SK-N-SH (cell line): ENCODE data around the gene NTHL1. TPM values are rescaled to one million over a fixed set of nuclear protein-coding genes. Genes with fewer than 3 reads are reported as not detected.

ENCODE experiments used
- CTCF ChIA-PET: fragments of 300-600, 350-600 bp; formaldehyde crosslinking; extraction: SDS; loops from one replicate; lab custom pipeline; 2021; lab: Yijun Ruan, JAX
- POLR2A ChIA-PET: fragments of 350-600 bp; sonication (Branson Sonifier 250); formaldehyde crosslinking; extraction: SDS; loops from one replicate; lab custom pipeline; 2020; ENCODE audit warnings: antibody characterized with exemption, inconsistent platforms; lab: Yijun Ruan, JAX
- DNase-seq: peaks from one replicate; pipeline ENCODE4 v3.0.0; 2012
- H2AFZ ChIP-seq: fragments of 200-600 bp; sonication (generic); 2 replicates; pipeline ENCODE4 v1.8.1; 2016; ENCODE audit warnings: antibody characterized with exemption, mild to moderate bottlenecking, low read depth
- H3F3A ChIP-seq: fragments of 200-600 bp; sonication (generic); replicated peaks from 2 replicates; pipeline ENCODE3; 2016; ENCODE audit warnings: antibody characterized with exemption, mild to moderate bottlenecking; ENCODE audit not compliant: insufficient read depth
- H3K27ac ChIP-seq, 2 experiments: fragments of 200-500 bp in 1 of 2; fragments of 200-600 bp in 1 of 2; sonication (Bioruptor generic) in 1 of 2; sonication (generic), shearing (Covaris generic) in 1 of 2; 2 replicates each; pipeline versions ENCODE4 v1.5.1 to v1.6.1; 2014 to 2016; ENCODE audit warnings: low read depth in 2 of 2, inconsistent platforms in 1 of 2, low read length in 1 of 2, mild to moderate bottlenecking in 1 of 2, mixed read lengths in 1 of 2
- H3K27me3 ChIP-seq: fragments of 200-600 bp; sonication (generic), shearing (Covaris generic); 2 replicates; pipeline ENCODE4 v1.6.1; 2016; ENCODE audit warnings: mixed run types; ENCODE audit not compliant: insufficient read depth
- H3K36me3 ChIP-seq, 2 experiments: fragments of 200-500 bp in 1 of 2; fragments of 200-600 bp in 1 of 2; sonication (Bioruptor generic) in 1 of 2; sonication (generic) in 1 of 2; replicated peaks in 1 of 2; 2 replicates each; pipeline versions ENCODE3 to v1.5.1; 2014 to 2016; ENCODE audit warnings: low read length in 1 of 2, mild to moderate bottlenecking in 1 of 2; ENCODE audit not compliant: insufficient read depth in 2 of 2, control insufficient read depth in 1 of 2
- H3K4me1 ChIP-seq, 2 experiments: fragments of 200-500 bp in 1 of 2; fragments of 200-600 bp in 1 of 2; sonication (Bioruptor generic) in 1 of 2; sonication (generic), shearing (Covaris generic) in 1 of 2; 2 replicates each; pipeline versions ENCODE4 v1.5.1 to v1.6.1; 2014 to 2016; ENCODE audit warnings: low read depth in 1 of 2, low read length in 1 of 2, mixed run types in 1 of 2; ENCODE audit not compliant: insufficient read depth in 2 of 2, control insufficient read depth in 1 of 2
- H3K4me2 ChIP-seq: fragments of 200-600 bp; sonication (generic), shearing (Covaris generic); 2 replicates; pipeline ENCODE4 v1.6.1; 2017; ENCODE audit warnings: mixed run types
- H3K4me3 ChIP-seq, 2 experiments: fragments of 200-500 bp in 1 of 2; fragments of 200-600 bp in 1 of 2; sonication (Bioruptor generic) in 1 of 2; sonication (generic), shearing (Covaris generic) in 1 of 2; 2 replicates each; pipeline versions ENCODE4 v1.5.1 to v1.8.1; 2014 to 2016; ENCODE audit warnings: low read depth in 2 of 2, inconsistent platforms in 1 of 2, low read length in 1 of 2, mild to moderate bottlenecking in 1 of 2, mixed read lengths in 1 of 2, moderate library complexity in 1 of 2
- H3K79me2 ChIP-seq: fragments of 200-600 bp; sonication (generic); 2 replicates; pipeline ENCODE4 v1.8.1; 2017; ENCODE audit warnings: mild to moderate bottlenecking; ENCODE audit not compliant: insufficient read depth
- H3K9ac ChIP-seq: fragments of 200-600 bp; sonication (generic); 2 replicates; pipeline ENCODE4 v1.6.1; 2017; ENCODE audit warnings: mixed run types
- H3K9me2 ChIP-seq: fragments of 200-600 bp; sonication (generic); 2 replicates; pipeline ENCODE4 v1.6.1; 2017; ENCODE audit warnings: mixed run types
- H3K9me3 ChIP-seq: fragments of 200-600 bp; sonication (generic); 2 replicates; pipeline ENCODE4 v1.6.1; 2017; ENCODE audit warnings: mixed run types, mild to moderate bottlenecking, moderate library complexity
- H4K20me1 ChIP-seq: fragments of 200-600 bp; sonication (generic); 2 replicates; pipeline ENCODE4 v1.6.1; 2017; ENCODE audit warnings: mild to moderate bottlenecking, mixed run types; ENCODE audit not compliant: insufficient read depth
- CHD2 ChIP-seq: fragments of 150-350 bp; IDR thresholded peaks from 2 replicates; pipeline ENCODE4 v1.6.1; 2018; ENCODE audit warnings: low read length; ENCODE audit not compliant: partially characterized antibody
- ELF1 ChIP-seq: IDR thresholded peaks from 2 replicates; pipeline ENCODE4 v1.4.0; 2012
- EP300 ChIP-seq, 2 experiments: IDR thresholded peaks; 2 replicates each; pipeline versions ENCODE4 v1.4.0 to v1.6.1; 2012; ENCODE audit warnings: borderline replicate concordance in 1 of 2, low read depth in 1 of 2, low read length in 1 of 2
- FOSL2 ChIP-seq: IDR thresholded peaks from 2 replicates; pipeline ENCODE4 v1.4.0; 2012; ENCODE audit warnings: low read depth, mild to moderate bottlenecking, moderate library complexity, borderline replicate concordance
- FOXM1 ChIP-seq: IDR thresholded peaks from 2 replicates; pipeline ENCODE4 v1.4.0; 2012; ENCODE audit warnings: low read depth, mild to moderate bottlenecking
- MEF2A ChIP-seq: IDR thresholded peaks from 2 replicates; pipeline ENCODE4 v1.4.0; 2012; ENCODE audit warnings: low read depth, borderline replicate concordance
- NRF1 ChIP-seq: IDR thresholded peaks from 2 replicates; pipeline ENCODE4 v1.6.1; 2012; ENCODE audit warnings: low read depth, mild to moderate bottlenecking, low read length
- RAD21 ChIP-seq: IDR thresholded peaks from 2 replicates; pipeline ENCODE4 v1.6.1; 2012; ENCODE audit warnings: mild to moderate bottlenecking, low read length
- RFX5 ChIP-seq: IDR thresholded peaks from 2 replicates; pipeline ENCODE4 v1.6.1; 2012; ENCODE audit warnings: mild to moderate bottlenecking, improper control_type of control experiment, low read length
- RXRA ChIP-seq: IDR thresholded peaks from 2 replicates; pipeline ENCODE4 v1.4.0; 2012; ENCODE audit warnings: low read depth, mild to moderate bottlenecking, borderline replicate concordance
- SIN3A ChIP-seq: IDR thresholded peaks from 2 replicates; pipeline ENCODE4 v1.6.1; 2012; ENCODE audit warnings: low read depth, mild to moderate bottlenecking, low read length, moderate library complexity, borderline replicate concordance
- SMC3 ChIP-seq: IDR thresholded peaks from 2 replicates; pipeline ENCODE4 v1.6.1; 2012; ENCODE audit warnings: low read depth, low read length, improper control_type of control experiment
- TAF1 ChIP-seq: IDR thresholded peaks from 2 replicates; pipeline ENCODE4 v1.6.1; 2012; ENCODE audit warnings: low read depth, mild to moderate bottlenecking, low read length, moderate library complexity, borderline replicate concordance
- YY1 ChIP-seq: IDR thresholded peaks from 2 replicates; pipeline ENCODE4 v1.4.0; 2012; ENCODE audit warnings: low read depth, mild to moderate bottlenecking
- WGBS: methylation state at CpG from one replicate; pipeline ENCODE4 v1.1.6; 2017; ENCODE audit warnings: low lambda C conversion rate; 5-methylcytosine and 5-hydroxymethylcytosine counted together
- polyA plus RNA-seq, 3 experiments: library from polyadenylated mRNA; depleted of rRNA; stranded (reverse); fragments of >200 nt; gene quantifications; 2 replicates each; pipeline ENCODE4 v1.2.3, GENCODE V29; 2012
- TF ChIP-seq, protein P1 (sequence below): IDR thresholded peaks from 2 replicates; pipeline ENCODE4 v1.4.0; 2012; ENCODE audit warnings: low read depth, borderline replicate concordance
- TF ChIP-seq, protein P2 (sequence below): IDR thresholded peaks from 2 replicates; pipeline ENCODE4 v1.4.0; 2012; ENCODE audit warnings: low read depth
- TF ChIP-seq, protein P3 (sequence below): IDR thresholded peaks from 2 replicates; pipeline ENCODE4 v1.6.1; 2012; ENCODE audit warnings: mild to moderate bottlenecking, low read depth, low read length, moderate library complexity
- TF ChIP-seq, protein P4 (sequence below): fragments of 150-350 bp; IDR thresholded peaks from 2 replicates; pipeline ENCODE4 v1.6.1; 2017; ENCODE audit warnings: antibody characterized with exemption, low read length, low read depth, borderline replicate concordance

The NTHL1 gene
- polyA plus RNA-seq, 1 of the 3 experiments (the other 2 are of a cell fraction), result 77.3 TPM

DNA sequence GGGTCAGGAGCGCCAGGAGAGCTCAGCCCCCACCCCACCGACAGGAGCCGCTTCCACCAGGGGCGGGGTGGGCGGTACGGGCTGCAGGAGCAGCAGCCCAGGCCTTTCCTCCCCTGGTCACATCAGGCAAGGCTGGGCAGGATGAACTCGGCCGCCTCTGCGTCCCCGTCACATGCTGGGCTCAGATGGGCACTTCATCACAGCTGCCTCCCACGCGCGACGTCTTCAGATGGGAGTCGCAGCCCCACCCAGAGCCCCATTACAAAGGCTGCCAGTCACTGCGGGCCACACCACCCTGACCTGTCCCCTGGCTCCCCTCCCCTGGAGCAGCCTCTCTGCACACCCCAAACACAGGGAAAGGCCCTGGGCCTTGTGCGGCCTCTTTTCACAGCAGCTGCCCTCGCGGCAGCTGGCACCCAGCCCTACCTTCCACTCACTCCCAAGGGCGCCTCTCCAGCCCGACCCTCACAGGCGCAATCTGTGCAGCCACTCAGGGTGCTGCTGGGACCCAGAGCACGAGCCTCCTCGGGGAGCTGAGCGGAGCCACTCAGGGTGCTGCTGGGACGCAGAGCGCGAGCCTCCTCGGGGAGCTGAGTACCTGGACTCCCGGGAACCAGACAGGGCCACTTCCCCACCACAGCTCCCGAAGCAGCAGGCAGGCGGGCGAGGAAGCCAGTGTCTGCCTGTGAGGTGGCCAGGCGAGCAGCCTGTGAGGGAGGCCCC lies 42.7 kb downstream of the NTHL1 start:
- Histone ChIP-seq H3K4me2 (no peak overlapping the region; the same call in 1 of the 2 replicates), H3K9ac (no peak overlapping the region), H3K27me3 (no peaks in the 10 kb centered on the region), H3K4me1 (peaks cover 24 to 54% of the 10 kb centered on the region in 2 experiments; a peak in 3 of 4 replicates), H3K9me3 (no peaks in the 10 kb centered on the region), H4K20me1 (peaks cover 73% of the 10 kb centered on the region), H2AFZ (no peak overlapping the region), H3K36me3 (peaks cover 3 to 40% of the 10 kb centered on the region in 2 experiments), H3F3A (peaks cover 9% of the 10 kb centered on the region), H3K79me2 (peaks cover 78% of the 10 kb centered on the region), H3K9me2 (no peaks in the 10 kb centered on the region), H3K27ac (peak overlapping the region in 1 of 2 experiments; percentile 48; a peak in 1 of 4 replicates), H3K4me3 (no peak overlapping the region)
- ChIA-PET POLR2A (interaction anchor here (0.9 to 1.2 kb wide), 4 partner anchors 19 to 146 kb away, joined by 4 to 11 read pairs (median 4); partner anchors contain the start of gene RPS2), CTCF (interaction anchor here (1.1 to 4.1 kb wide), 14 partner anchors 8 to 149 kb away, joined by 4 to 108 read pairs (median 17); partner anchors contain the start of genes GFER, NOXO1, NTHL1 and SYNGR3)
- TF ChIP-seq CHD2 (no peak), SIN3A (no peak), RFX5 (no peak), MEF2A (no peak), EP300 (IDR thresholded peaks at IDR 0.05; ENCODE audit: borderline replicate concordance in 1 of 2, low read depth in 1 of 2, low read length in 1 of 2) (no peak), SMC3 (no peak), TAF1 (no peak), FOSL2 (no peak), ELF1 (no peak), NRF1 (no peak), RXRA (no peak), YY1 (no peak), RAD21 (no peak), FOXM1 (no peak)
- TF ChIP-seq, protein P1, sequence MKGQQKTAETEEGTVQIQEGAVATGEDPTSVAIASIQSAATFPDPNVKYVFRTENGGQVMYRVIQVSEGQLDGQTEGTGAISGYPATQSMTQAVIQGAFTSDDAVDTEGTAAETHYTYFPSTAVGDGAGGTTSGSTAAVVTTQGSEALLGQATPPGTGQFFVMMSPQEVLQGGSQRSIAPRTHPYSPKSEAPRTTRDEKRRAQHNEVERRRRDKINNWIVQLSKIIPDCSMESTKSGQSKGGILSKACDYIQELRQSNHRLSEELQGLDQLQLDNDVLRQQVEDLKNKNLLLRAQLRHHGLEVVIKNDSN, result no peak
- TF ChIP-seq, protein P2, sequence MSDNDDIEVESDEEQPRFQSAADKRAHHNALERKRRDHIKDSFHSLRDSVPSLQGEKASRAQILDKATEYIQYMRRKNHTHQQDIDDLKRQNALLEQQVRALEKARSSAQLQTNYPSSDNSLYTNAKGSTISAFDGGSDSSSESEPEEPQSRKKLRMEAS, result no peak
- TF ChIP-seq, protein P3, sequence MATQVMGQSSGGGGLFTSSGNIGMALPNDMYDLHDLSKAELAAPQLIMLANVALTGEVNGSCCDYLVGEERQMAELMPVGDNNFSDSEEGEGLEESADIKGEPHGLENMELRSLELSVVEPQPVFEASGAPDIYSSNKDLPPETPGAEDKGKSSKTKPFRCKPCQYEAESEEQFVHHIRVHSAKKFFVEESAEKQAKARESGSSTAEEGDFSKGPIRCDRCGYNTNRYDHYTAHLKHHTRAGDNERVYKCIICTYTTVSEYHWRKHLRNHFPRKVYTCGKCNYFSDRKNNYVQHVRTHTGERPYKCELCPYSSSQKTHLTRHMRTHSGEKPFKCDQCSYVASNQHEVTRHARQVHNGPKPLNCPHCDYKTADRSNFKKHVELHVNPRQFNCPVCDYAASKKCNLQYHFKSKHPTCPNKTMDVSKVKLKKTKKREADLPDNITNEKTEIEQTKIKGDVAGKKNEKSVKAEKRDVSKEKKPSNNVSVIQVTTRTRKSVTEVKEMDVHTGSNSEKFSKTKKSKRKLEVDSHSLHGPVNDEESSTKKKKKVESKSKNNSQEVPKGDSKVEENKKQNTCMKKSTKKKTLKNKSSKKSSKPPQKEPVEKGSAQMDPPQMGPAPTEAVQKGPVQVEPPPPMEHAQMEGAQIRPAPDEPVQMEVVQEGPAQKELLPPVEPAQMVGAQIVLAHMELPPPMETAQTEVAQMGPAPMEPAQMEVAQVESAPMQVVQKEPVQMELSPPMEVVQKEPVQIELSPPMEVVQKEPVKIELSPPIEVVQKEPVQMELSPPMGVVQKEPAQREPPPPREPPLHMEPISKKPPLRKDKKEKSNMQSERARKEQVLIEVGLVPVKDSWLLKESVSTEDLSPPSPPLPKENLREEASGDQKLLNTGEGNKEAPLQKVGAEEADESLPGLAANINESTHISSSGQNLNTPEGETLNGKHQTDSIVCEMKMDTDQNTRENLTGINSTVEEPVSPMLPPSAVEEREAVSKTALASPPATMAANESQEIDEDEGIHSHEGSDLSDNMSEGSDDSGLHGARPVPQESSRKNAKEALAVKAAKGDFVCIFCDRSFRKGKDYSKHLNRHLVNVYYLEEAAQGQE, result no peak
- TF ChIP-seq, protein P4, sequence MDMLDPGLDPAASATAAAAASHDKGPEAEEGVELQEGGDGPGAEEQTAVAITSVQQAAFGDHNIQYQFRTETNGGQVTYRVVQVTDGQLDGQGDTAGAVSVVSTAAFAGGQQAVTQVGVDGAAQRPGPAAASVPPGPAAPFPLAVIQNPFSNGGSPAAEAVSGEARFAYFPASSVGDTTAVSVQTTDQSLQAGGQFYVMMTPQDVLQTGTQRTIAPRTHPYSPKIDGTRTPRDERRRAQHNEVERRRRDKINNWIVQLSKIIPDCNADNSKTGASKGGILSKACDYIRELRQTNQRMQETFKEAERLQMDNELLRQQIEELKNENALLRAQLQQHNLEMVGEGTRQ, result no peak
- no peak for DNase-seq
- WGBS, result 93% methylated on average over 20 of the region's 34 CpGs
